ENCODE data around the gene TPRKB.
A peak's percentile ranks its signal among the peaks of the same experiment; 100 is the strongest.
"Not testable (repeated sequence)": the region's sequence is repeated elsewhere in the genome, so short reads cannot be mapped to it uniquely, and the experiment has no call there.

- TF ChIP-seq, protein P1, sequence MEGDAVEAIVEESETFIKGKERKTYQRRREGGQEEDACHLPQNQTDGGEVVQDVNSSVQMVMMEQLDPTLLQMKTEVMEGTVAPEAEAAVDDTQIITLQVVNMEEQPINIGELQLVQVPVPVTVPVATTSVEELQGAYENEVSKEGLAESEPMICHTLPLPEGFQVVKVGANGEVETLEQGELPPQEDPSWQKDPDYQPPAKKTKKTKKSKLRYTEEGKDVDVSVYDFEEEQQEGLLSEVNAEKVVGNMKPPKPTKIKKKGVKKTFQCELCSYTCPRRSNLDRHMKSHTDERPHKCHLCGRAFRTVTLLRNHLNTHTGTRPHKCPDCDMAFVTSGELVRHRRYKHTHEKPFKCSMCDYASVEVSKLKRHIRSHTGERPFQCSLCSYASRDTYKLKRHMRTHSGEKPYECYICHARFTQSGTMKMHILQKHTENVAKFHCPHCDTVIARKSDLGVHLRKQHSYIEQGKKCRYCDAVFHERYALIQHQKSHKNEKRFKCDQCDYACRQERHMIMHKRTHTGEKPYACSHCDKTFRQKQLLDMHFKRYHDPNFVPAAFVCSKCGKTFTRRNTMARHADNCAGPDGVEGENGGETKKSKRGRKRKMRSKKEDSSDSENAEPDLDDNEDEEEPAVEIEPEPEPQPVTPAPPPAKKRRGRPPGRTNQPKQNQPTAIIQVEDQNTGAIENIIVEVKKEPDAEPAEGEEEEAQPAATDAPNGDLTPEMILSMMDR (conservative IDR thresholded peaks at IDR 0.05; ENCODE audit: low read length), result peak; percentile 24
- not testable (repeated sequence) for TF ChIP-seq EZH2phosphoT487 (IDR thresholded peaks at IDR 0.05; ENCODE audit: borderline replicate concordance)
Observed at GRCh38 chr2:73684905-73685304, 52.2 kb downstream of the TPRKB start.

All from Loucy (cell line).